Right atrium auricular region (tissue), 2 donors: Measurements from ENCODE around the gene UGT8. TPM values are rescaled to one million over a fixed set of nuclear protein-coding genes. Genes with fewer than 3 reads are reported as not detected.

ENCODE experiments used
- DNase-seq: peaks from one replicate; pipeline ENCODE4 v3.0.0-alpha.2; 2019; ENCODE audit warnings: low spot score
- H3K27ac ChIP-seq, 2 donors: fragments of 200-600 bp; sonication (generic); 1 replicate in 1 of 2; 2 replicates in 1 of 2; pipeline ENCODE4 v1.5.1; 2016 to 2019
- H3K27me3 ChIP-seq, 2 donors: fragments of 200-600 bp; sonication (generic); one replicate each; pipeline versions ENCODE4 v1.5.1 to v1.6.0; 2017 to 2019
- H3K36me3 ChIP-seq: fragments of 200-600 bp; sonication (generic); one replicate; pipeline ENCODE4 v1.5.1; 2016
- H3K4me1 ChIP-seq, 2 donors: fragments of 200-600 bp; sonication (generic); one replicate each; pipeline versions ENCODE4 v1.5.1 to v1.6.0; 2017 to 2019
- H3K4me3 ChIP-seq, 2 donors: fragments of 200-600 bp; sonication (generic); 1 replicate in 1 of 2; 2 replicates in 1 of 2; pipeline ENCODE4 v1.5.1; 2017 to 2019; ENCODE audit warnings: mild to moderate bottlenecking in 1 of 2, moderate library complexity in 1 of 2
- H3K9me3 ChIP-seq, 2 donors: fragments of 200-600 bp; sonication (generic); one replicate each; pipeline ENCODE4 v1.5.1; 2019
- total RNA-seq, 2 donors: library from RNA; depleted of rRNA; stranded (reverse); fragments of >200 nt; gene quantifications; one replicate each; pipeline ENCODE4 v1.1.0, GENCODE V29; 2016
- TF ChIP-seq, protein P1 (sequence below), 2 donors: fragments of 200-600 bp; sonication (generic); IDR thresholded peaks; one replicate each; pipeline ENCODE4 v1.5.1; 2019; ENCODE audit warnings: antibody characterized with exemption in 2 of 2

UGT8 gene
- total RNA-seq, 2 donors from 2014 or later: 0.11 TPM; not detected in 1

DNA sequence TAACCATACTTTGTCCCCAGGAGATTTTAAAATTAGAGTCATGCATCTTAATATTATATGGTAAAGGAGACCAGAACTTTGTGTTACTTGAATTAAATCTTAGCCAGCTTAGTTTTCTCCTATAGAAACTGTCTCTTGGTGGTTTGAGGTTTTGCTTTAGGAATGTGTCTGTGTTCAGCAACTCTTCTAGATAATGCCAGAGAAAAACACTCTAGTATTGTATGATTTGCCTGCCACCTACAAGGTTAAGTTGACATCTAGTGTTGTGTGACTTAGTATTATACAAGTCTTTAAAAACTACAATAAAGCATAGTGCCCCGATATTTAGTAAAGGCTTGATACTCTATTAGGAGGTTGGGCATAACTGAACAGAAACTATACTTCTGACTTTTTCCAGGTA, 2.1 kb downstream of the UGT8 start:
- H3K4me3 ChIP-seq: no peak overlapping the region
- no peaks in the 10 kb centered on the region for H3K9me3 ChIP-seq
- no peak overlapping the region for H3K27ac ChIP-seq
- H3K27me3 ChIP-seq: no peaks in the 10 kb centered on the region
- H3K4me1 ChIP-seq: peaks cover 0 to 23% of the 10 kb centered on the region in 2 donors
- no peaks in the 10 kb centered on the region for H3K36me3 ChIP-seq
- DNase-seq: no peak
- TF ChIP-seq, protein P1, sequence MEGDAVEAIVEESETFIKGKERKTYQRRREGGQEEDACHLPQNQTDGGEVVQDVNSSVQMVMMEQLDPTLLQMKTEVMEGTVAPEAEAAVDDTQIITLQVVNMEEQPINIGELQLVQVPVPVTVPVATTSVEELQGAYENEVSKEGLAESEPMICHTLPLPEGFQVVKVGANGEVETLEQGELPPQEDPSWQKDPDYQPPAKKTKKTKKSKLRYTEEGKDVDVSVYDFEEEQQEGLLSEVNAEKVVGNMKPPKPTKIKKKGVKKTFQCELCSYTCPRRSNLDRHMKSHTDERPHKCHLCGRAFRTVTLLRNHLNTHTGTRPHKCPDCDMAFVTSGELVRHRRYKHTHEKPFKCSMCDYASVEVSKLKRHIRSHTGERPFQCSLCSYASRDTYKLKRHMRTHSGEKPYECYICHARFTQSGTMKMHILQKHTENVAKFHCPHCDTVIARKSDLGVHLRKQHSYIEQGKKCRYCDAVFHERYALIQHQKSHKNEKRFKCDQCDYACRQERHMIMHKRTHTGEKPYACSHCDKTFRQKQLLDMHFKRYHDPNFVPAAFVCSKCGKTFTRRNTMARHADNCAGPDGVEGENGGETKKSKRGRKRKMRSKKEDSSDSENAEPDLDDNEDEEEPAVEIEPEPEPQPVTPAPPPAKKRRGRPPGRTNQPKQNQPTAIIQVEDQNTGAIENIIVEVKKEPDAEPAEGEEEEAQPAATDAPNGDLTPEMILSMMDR (IDR thresholded peaks at IDR 0.05): no peak

DNA sequence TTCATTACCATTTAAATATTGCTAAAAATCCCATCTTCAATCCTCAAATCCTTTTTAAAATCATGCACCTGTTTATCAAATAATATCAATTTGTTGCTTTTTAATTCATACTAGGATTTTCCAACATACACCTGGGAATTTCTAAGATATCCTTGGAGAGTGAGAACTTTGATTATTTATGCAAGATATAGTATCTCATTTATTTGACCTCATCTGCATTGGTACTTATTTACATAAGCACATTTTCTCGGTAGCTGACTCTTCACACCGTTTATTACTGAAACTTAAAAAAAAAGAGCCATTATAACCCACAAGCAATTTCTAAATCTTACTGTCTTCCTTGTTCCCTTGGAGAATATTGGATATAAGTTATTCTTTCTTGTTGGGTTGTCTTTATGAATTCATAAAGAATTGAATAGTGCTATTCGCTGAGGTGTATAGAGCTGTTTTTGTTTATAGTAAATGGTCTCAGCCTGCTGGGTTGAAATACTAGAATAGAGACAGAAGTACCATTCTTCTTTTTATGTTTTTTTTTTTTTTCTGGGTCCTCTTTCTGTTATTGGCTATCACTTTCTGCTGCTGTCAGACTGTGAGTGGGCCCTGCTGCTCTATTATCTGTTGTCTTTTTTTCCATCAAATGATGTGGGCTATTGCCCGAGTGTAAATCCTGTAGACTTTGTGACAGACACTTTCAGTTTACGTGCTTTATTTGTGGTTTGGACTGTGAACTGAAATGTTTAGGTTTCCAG, 2.9 kb downstream of the UGT8 start:
- Histone ChIP-seq H3K9me3 (no peaks in the 10 kb centered on the region), H3K4me1 (peaks cover 0 to 23% of the 10 kb centered on the region in 2 donors), H3K36me3 (no peaks in the 10 kb centered on the region), H3K27me3 (no peaks in the 10 kb centered on the region), H3K4me3 (no peak overlapping the region), H3K27ac (no peak overlapping the region)
- TF ChIP-seq, protein P1 (IDR thresholded peaks at IDR 0.05): no peak
- no peak for DNase-seq

- DNase-seq: no peak
- Histone ChIP-seq H3K4me1 (peaks cover 0 to 15% of the 10 kb centered on the region in 2 donors), H3K9me3 (no peaks in the 10 kb centered on the region), H3K27ac (no peak overlapping the region), H3K27me3 (no peaks in the 10 kb centered on the region), H3K4me3 (no peak overlapping the region), H3K36me3 (no peaks in the 10 kb centered on the region)
- TF ChIP-seq, protein P1 (IDR thresholded peaks at IDR 0.05): no peak
Measured at GRCh38 chr4:114603497-114603896, 4.9 kb downstream of the UGT8 start.

- no peaks in the 10 kb centered on the region for H3K36me3 ChIP-seq
- no peaks in the 10 kb centered on the region for H3K27me3 ChIP-seq
- no peaks in the 10 kb centered on the region for H3K9me3 ChIP-seq
- H3K4me3 ChIP-seq: no peak overlapping the region
- TF ChIP-seq, protein P1 (IDR thresholded peaks at IDR 0.05): no peak
- DNase-seq: no peak
- no peaks in the 10 kb centered on the region for H3K4me1 ChIP-seq
- no peak overlapping the region for H3K27ac ChIP-seq
Measured at GRCh38 chr4:114606245-114606644, 7.6 kb downstream of the UGT8 start.

DNA sequence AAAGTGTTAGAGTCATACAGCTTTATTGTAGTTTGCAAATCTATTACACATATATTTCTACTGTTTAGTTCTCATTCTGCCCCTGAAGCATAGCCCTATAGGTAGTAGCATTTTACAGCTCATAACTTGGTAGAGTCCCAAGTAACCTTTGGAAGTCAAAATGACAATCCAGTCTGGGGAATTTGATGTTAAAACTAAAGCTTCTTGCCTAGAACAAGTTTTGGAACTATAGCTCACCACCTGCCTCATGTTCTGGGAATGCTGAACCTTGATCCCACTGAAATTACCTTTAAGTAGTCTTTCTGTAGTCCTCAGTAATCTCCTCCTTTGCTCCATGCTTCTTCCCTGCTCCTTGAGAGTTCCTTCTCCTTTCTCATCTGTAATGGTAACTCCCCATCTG, 8.4 kb downstream of the UGT8 start:
- Histone ChIP-seq H3K36me3 (no peaks in the 10 kb centered on the region), H3K27ac (no peak overlapping the region), H3K27me3 (no peaks in the 10 kb centered on the region), H3K4me3 (no peak overlapping the region), H3K4me1 (no peaks in the 10 kb centered on the region), H3K9me3 (no peaks in the 10 kb centered on the region)
- DNase-seq: no peak
- TF ChIP-seq, protein P1 (IDR thresholded peaks at IDR 0.05): no peak

DNA sequence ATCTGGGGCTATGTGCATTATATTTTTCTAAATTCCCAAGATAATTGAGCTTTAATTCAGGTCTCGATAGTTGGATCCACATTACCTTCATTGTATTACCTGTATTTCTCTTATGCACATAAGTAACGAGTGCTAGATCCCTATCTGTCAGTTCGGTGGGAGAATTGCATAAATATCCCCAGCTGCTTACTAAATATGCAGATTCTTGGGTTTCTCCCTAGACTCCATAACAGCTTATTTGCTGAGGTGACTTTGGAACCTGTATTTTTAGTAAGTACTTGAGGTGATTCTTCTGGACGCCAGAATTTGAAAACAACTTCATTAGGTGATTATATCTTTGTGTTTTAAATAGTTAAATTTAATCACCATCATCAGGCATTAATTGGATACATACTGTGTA, 15.0 kb downstream of the UGT8 start:
- TF ChIP-seq, protein P1 (IDR thresholded peaks at IDR 0.05): no peak
- DNase-seq: no peak
- no peaks in the 10 kb centered on the region for H3K4me1 ChIP-seq
- H3K9me3 ChIP-seq: no peaks in the 10 kb centered on the region
- no peak overlapping the region for H3K27ac ChIP-seq
- H3K4me3 ChIP-seq: no peak overlapping the region
- no peaks in the 10 kb centered on the region for H3K36me3 ChIP-seq
- no peaks in the 10 kb centered on the region for H3K27me3 ChIP-seq
